Psoas muscle (tissue), 8 donors: ENCODE results near the gene MICB. TPM values are rescaled to one million over a fixed set of nuclear protein-coding genes. Genes with fewer than 3 reads are reported as not detected.

Experiments used
- ATAC-seq, 4 donors: fragments of 200-7000 bp; cut with Tn5 transposase; one replicate each; pipeline ENCODE4 v1.9.1; 2020; ENCODE audit warnings: moderate library complexity in 3 of 4, mild to moderate bottlenecking in 2 of 4
- DNase-seq, 2 donors: peaks; one replicate each; pipeline ENCODE4 v3.0.0-alpha.2; 2020
- H3K27ac ChIP-seq: fragments of 200-600 bp; one replicate; pipeline ENCODE4 v1.8.0; 2022
- H3K27me3 ChIP-seq, 3 donors: fragments of 200-600 bp in 1 of 3; one replicate each; pipeline versions ENCODE4 v1.6.1 to v1.8.0; 2013 to 2022; ENCODE audit warnings: low read length in 2 of 3, mild to moderate bottlenecking in 2 of 3, moderate library complexity in 1 of 3; ENCODE audit not compliant: insufficient read depth in 3 of 3
- H3K36me3 ChIP-seq, 2 donors: fragments of 200-600 bp in 1 of 2; one replicate each; pipeline versions ENCODE4 v1.6.1 to v1.8.0; 2013 to 2022; ENCODE audit warnings: low read depth in 1 of 2, mild to moderate bottlenecking in 1 of 2, moderate library complexity in 1 of 2; ENCODE audit not compliant: insufficient read depth in 1 of 2
- H3K4me1 ChIP-seq: fragments of 200-600 bp; one replicate; pipeline ENCODE4 v1.8.0; 2022
- H3K4me3 ChIP-seq: fragments of 200-600 bp; one replicate; pipeline ENCODE4 v1.8.0; 2022; ENCODE audit warnings: mild to moderate bottlenecking
- H3K9me3 ChIP-seq: fragments of 200-600 bp; one replicate; pipeline ENCODE4 v1.8.0; 2022
- WGBS, 3 donors: extraction: QIAGEN DNeasy Blood & Tissue Kit; methylation state at CpG; one replicate each; pipeline versions ENCODE4 v1.1.6 to v1.1.7; 2013; 5-methylcytosine and 5-hydroxymethylcytosine counted together
- intact Hi-C, 2 donors: fragments of 100-400 bp; cut with DNase I; formaldehyde crosslinking; loops; one replicate each; pipeline versions ENCODE4 v1.11.0 to v1.14.2; 2022
- polyA plus RNA-seq, 3 donors: library from polyadenylated mRNA; stranded (reverse); fragments of 200-250 nt; gene quantifications; one replicate each; pipeline ENCODE4 v1.2.3, GENCODE V29; 2013
- total RNA-seq, 4 donors: library from RNA; stranded (reverse); fragmentation: NEBNext Ultra II Directional in 2 of 4; extraction: Animal tissue kit (Norgen Biotek cat#: 25700) in 2 of 4; gene quantifications; one replicate each; pipeline versions ENCODE4 v1.2.1 to v1.2.4, GENCODE V29; 2021 to 2023
- TF ChIP-seq, protein P1 (sequence below): fragments of 200-600 bp; IDR thresholded peaks from one replicate; pipeline ENCODE4 v1.8.0; 2022; ENCODE audit warnings: antibody characterized with exemption
- donor health status: healthy with polysubstance abuse.
- donor health status: DM: no; HTN: no; CAD: no; lungs with moderate emphysema.
- donor health status: Bipolar disorder and iron deficiency.
- donor health status: healthy.
- donor health status: DM: yes; HTN: yes; CAD: no.
- donor health status: DM: no; HTN: no; CAD: no.
- donor health status: DM: no; HTN: no; CAD: no.
- donor health status: DM: yes; HTN: yes; CAD: no.

Gene MICB
- total and polyA plus RNA-seq, 7 donors = 0.25 to 1.0 (median 0.65) TPM

DNA sequence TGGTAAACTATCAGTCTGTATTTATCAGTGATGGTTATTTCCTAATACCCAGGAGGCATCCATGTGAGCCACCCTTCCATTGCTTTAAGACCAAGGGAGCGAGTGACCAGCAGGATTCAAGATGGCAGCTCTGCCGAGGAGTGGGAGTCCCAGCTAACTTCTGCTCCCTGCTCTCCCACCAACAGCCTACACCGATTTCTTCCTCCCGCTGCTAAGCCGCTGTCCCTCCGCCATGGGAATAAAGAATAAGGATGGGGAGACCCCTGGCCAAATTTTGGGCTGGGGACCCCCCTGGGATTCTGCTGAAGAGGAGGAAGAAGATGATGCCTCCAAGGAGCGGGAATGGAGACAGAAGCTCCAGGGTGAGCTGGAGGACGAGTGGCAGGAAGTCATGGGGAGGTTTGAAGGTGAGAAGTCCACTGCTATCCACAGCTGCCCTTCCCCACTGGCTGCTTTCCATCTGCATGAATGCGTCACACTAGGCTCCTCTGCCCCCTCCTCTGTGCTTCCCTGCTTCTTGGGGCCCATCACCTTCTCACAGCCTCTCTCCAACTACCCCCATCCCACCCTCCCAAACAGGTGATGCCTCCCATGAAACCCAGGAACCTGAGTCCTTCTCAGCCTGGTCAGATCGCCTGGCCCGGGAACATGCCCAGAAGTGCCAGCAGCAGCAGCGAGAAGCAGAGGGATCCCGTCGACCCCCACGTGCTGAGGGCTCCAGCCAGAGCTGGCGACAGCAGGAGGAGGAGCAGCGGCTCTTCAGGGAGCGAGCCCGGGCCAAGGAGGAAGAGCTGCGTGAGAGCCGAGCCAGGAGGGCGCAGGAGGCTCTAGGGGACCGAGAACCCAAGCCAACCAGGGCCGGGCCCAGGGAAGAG, 59.7 kb downstream of the MICB start:
- no peak overlapping the region for H3K4me3 ChIP-seq
- no peaks in the 10 kb centered on the region for H3K9me3 ChIP-seq
- TF ChIP-seq, protein P1, sequence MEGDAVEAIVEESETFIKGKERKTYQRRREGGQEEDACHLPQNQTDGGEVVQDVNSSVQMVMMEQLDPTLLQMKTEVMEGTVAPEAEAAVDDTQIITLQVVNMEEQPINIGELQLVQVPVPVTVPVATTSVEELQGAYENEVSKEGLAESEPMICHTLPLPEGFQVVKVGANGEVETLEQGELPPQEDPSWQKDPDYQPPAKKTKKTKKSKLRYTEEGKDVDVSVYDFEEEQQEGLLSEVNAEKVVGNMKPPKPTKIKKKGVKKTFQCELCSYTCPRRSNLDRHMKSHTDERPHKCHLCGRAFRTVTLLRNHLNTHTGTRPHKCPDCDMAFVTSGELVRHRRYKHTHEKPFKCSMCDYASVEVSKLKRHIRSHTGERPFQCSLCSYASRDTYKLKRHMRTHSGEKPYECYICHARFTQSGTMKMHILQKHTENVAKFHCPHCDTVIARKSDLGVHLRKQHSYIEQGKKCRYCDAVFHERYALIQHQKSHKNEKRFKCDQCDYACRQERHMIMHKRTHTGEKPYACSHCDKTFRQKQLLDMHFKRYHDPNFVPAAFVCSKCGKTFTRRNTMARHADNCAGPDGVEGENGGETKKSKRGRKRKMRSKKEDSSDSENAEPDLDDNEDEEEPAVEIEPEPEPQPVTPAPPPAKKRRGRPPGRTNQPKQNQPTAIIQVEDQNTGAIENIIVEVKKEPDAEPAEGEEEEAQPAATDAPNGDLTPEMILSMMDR = no peak
- intact Hi-C loops = no loop called here
- DNase-seq (no peak), ATAC-seq (no peak)
- no peak overlapping the region for H3K27ac ChIP-seq
- peaks cover 22% of the 10 kb centered on the region for H3K4me1 ChIP-seq
- H3K36me3 ChIP-seq = peaks cover 3 to 64% of the 10 kb centered on the region in 2 donors
- H3K27me3 ChIP-seq = no peaks in the 10 kb centered on the region
- WGBS, 3 donors = 66 to 69% (median 68%) methylated on average over 24 of the region's 24 CpGs

DNA sequence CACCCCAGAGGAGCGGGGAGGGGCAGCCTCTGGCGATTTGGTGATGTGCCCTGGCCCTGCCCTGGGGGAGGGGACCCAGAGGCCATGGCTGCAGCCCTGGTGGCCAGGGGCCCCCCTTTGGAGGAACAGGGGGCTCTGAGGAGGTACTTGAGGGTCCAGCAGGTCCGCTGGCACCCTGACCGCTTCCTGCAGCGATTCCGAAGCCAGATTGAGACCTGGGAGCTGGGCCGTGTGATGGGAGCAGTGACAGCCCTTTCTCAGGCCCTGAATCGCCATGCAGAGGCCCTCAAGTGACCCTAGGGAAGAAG, 60.3 kb downstream of the MICB start:
- no peak for DNase-seq
- Histone ChIP-seq H3K27me3 (no peaks in the 10 kb centered on the region), H3K9me3 (no peaks in the 10 kb centered on the region), H3K27ac (peak overlapping the region; percentile 41), H3K4me1 (peaks cover 22% of the 10 kb centered on the region), H3K36me3 (peaks cover 3 to 60% of the 10 kb centered on the region in 2 donors), H3K4me3 (no peak overlapping the region)
- TF ChIP-seq, protein P1 = no peak
- intact Hi-C loops = no loop called here
- 75 to 86% (median 85%) methylated on average over 8 of the region's 8 CpGs for WGBS, 3 donors
- ATAC-seq = no peak

DNA sequence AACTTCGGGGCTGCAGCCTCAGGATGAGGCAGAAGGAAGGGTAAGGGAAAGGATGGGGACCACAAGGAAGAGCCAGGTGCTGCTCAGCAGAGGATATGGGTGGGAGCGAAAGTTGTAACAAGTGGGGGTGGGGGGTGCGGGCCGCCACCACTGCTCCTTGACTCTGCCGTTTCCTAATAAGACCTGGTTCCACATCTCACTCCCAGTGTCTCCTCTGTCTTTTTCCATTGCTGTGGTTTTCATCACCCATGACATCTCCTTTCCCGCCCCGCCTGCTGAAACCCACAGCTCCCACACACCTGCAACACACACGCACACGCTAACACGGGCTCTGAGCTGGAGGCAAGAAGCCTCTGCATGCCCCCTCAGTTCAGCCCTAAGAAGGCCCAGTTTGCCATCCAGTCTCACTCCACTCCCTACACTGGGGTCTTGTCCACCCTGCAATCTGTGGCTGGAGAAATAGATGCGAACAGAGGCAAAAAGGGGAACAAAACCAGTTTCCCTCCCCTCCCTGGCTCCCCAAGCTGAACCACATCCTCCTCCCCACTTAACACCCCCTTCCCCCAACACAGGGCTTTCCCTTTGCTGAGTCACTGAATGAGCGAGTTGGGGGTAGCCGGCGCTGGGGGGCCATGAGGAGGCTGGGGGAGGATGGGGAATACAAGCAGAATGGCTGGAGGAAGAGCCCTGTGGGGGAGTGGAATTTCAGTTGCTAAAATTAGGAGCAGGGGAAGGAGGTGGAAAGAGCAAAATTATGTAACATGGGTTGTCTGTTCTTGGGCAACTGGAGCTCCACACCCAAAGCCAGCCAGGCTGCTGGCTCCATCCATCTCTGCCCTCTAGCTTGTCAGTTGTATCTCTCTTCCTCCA, 60.9 kb downstream of the MICB start:
- ATAC-seq (peak; percentile 32 to 50 (median 40)), DNase-seq (peak in 1 of 2 donors; percentile 33)
- Histone ChIP-seq H3K4me1 (peaks cover 22% of the 10 kb centered on the region), H3K27ac (peak overlapping the region; percentile 58), H3K4me3 (no peak overlapping the region), H3K9me3 (no peaks in the 10 kb centered on the region), H3K27me3 (no peaks in the 10 kb centered on the region), H3K36me3 (peaks cover 3 to 54% of the 10 kb centered on the region in 2 donors)
- TF ChIP-seq, protein P1 = no peak
- WGBS, 3 donors = 78 to 83% (median 79%) methylated on average over 14 of the region's 14 CpGs
- intact Hi-C loops = no loop called here

DNA sequence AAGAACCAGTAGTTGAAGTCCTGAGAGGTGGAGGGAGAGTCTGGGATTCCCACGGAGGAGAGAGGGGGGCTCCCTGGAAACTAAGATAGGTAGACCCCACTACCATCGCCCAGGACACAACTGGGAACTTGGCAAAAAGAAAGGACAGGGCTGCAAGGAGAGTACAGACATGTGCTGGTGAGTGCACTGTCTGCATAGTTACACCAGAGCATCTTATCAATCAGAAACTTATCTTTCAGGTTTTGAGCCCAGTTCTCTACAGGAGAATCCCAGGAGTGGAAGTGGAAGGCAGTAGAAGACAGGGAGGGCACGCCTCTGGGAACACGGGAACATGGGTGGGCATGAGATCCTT, 61.6 kb downstream of the MICB start:
- TF ChIP-seq, protein P1 = no peak
- ATAC-seq = peak in 1 of 4 donors; percentile 9
- Histone ChIP-seq H3K4me3 (no peak overlapping the region), H3K27ac (peak overlapping the region; percentile 58), H3K4me1 (peaks cover 22% of the 10 kb centered on the region), H3K36me3 (peaks cover 3 to 47% of the 10 kb centered on the region in 2 donors), H3K27me3 (no peaks in the 10 kb centered on the region), H3K9me3 (no peaks in the 10 kb centered on the region)
- WGBS, 3 donors = 61 to 64% (median 63%) methylated on average over 4 of the region's 4 CpGs
- DNase-seq = no peak
- intact Hi-C loops = no loop called here
